ENCODE data around the gene MED9. TPM values are rescaled to one million over a fixed set of nuclear protein-coding genes. Genes with fewer than 3 reads are reported as not detected.
"Not testable (repeated sequence)": the region's sequence is repeated elsewhere in the genome, so short reads cannot be mapped to it uniquely, and the experiment has no call there.

Gene MED9
- total RNA-seq, 2 donors from 2014 or later, result 18.4 to 20.5 TPM

DNA sequence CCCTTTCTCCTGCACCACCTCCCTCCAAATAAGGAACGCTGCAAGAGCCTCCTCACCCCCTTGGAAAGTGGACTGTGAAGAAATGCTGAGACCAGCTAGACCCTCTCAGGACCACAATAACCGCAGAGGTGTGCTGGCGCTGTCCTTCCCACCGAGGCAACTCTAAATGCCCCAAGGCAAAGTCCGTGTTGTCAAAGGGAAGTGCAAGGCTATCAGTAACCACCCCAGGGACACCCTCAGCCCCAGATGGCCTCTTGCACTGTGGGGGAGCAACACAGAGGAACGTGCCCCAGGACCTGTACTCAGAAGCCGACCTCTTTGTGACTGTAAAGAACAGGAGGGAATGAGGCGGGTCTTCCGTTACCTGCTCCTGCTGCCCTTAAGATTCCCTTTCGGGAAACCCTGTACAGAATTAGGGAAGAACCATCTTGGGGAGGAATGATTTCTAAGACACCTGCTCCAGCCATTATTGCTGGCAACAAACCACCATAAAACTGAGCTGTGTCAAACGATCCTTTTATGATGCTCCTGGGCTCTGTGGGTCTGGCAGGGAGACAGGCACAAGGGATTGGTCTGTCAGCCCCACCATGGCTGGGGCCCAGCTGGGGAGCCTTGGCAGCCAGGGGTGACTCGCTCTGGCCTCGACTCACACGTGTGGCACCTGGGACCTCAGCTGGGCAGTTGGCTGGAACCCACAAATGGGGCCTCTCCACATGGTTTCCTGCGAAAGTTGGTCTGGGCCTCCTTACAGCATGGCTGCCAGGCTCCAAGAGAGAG, 14.6 kb upstream of the MED9 start:
- H3K27me3 Mint-ChIP-seq (ENCODE audit: insufficient read depth), result peaks cover 24% of the 10 kb centered on the region
- Histone ChIP-seq H3K4me1 (ENCODE audit: control insufficient read depth, insufficient read depth, low read length) (no peaks in the 10 kb centered on the region), H3K9me3 (ENCODE audit: control insufficient read depth, low read length) (no peaks in the 10 kb centered on the region), H3K36me3 (ENCODE audit: control insufficient read depth, insufficient read depth, low read length) (no peaks in the 10 kb centered on the region), H3K27ac (ENCODE audit: low read depth, low read length) (no peak overlapping the region), H3K4me3 (ENCODE audit: low read length) (no peak overlapping the region), H3K27me3 (ENCODE audit: control insufficient read depth, insufficient read depth, low read length, poor library complexity, severe bottlenecking) (peaks cover 7% of the 10 kb centered on the region), H3K9ac (ENCODE audit: extremely low read depth, low read length, poor library complexity, severe bottlenecking) (no peak overlapping the region)
- no peak for DNase-seq
- 83 to 85% methylated on average over 8 to 15 of the region's 15 CpGs for WGBS, 2 experiments (ENCODE audit: insufficient coverage in 1 of 2, insufficient read length in 1 of 2)
- H3K36me3 Mint-ChIP-seq (ENCODE audit: low read depth), result no peaks in the 10 kb centered on the region
- TF ChIP-seq, protein P1, sequence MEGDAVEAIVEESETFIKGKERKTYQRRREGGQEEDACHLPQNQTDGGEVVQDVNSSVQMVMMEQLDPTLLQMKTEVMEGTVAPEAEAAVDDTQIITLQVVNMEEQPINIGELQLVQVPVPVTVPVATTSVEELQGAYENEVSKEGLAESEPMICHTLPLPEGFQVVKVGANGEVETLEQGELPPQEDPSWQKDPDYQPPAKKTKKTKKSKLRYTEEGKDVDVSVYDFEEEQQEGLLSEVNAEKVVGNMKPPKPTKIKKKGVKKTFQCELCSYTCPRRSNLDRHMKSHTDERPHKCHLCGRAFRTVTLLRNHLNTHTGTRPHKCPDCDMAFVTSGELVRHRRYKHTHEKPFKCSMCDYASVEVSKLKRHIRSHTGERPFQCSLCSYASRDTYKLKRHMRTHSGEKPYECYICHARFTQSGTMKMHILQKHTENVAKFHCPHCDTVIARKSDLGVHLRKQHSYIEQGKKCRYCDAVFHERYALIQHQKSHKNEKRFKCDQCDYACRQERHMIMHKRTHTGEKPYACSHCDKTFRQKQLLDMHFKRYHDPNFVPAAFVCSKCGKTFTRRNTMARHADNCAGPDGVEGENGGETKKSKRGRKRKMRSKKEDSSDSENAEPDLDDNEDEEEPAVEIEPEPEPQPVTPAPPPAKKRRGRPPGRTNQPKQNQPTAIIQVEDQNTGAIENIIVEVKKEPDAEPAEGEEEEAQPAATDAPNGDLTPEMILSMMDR (conservative IDR thresholded peaks at IDR 0.05), result no peak
- no peaks in the 10 kb centered on the region for H3K4me1 Mint-ChIP-seq
- no peak overlapping the region for H3K4me3 Mint-ChIP-seq
- peaks cover 8% of the 10 kb centered on the region for H3K9me3 Mint-ChIP-seq
- H3K27ac Mint-ChIP-seq, result no peak overlapping the region

DNA sequence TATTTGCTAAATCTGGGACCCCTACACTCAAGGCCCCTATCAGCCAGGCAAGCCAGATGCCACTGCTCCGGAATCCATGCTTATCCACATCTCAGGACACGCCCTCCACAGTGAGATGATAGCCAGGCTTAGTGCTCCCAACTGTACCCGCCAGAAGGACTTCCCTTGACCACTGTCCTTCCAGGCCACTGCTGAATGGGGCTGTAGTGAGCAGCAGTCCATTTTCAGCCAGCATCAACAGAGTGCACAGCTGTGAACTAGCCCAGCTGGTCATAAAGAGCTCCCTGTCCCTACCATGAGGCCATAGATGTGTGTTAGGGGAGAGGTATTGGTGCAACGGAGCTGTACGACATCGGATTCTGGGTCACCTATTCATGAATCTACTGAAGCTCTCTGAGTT, 13.0 kb upstream of the MED9 start:
- no peak overlapping the region for H3K4me3 ChIP-seq (ENCODE audit: low read length)
- 86 to 88% methylated on average over 6 of the region's 6 CpGs for WGBS, 2 experiments (ENCODE audit: insufficient coverage in 1 of 2, insufficient read length in 1 of 2)

DNA sequence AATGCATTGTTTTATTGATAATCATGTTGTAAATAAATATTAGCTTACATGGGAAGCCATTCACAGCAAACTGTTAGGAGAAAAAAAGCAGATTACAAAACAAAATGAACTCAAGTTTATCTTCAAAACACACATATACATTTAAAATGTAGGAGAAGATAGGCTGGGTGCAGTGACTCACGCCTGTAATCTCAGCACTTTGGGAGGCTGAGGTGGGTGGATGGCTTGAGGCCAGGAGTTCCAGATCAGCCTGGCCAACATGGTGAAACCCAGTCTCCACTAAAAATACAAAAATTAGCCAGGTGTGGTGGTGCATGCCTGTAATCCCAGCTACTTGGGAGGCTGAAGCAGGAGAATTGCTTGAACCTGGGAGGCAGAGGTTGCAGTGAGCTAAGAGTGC, 10.9 kb upstream of the MED9 start:
- not testable (repeated sequence) for H3K9ac ChIP-seq (ENCODE audit: extremely low read depth, low read length, poor library complexity, severe bottlenecking); H3K4me1 Mint-ChIP-seq; H3K9me3 Mint-ChIP-seq; DNase-seq; H3K27me3 ChIP-seq (ENCODE audit: control insufficient read depth, insufficient read depth, low read length, poor library complexity, severe bottlenecking); H3K4me3 Mint-ChIP-seq; H3K27ac ChIP-seq (ENCODE audit: low read depth, low read length); H3K36me3 Mint-ChIP-seq (ENCODE audit: low read depth); H3K9me3 ChIP-seq (ENCODE audit: control insufficient read depth, low read length); H3K4me3 ChIP-seq (ENCODE audit: low read length); H3K36me3 ChIP-seq (ENCODE audit: control insufficient read depth, insufficient read depth, low read length); H3K27ac Mint-ChIP-seq; H3K4me1 ChIP-seq (ENCODE audit: control insufficient read depth, insufficient read depth, low read length)
- H3K27me3 Mint-ChIP-seq (ENCODE audit: insufficient read depth), result peaks cover 23% of the 10 kb centered on the region
- WGBS, 2 experiments (ENCODE audit: insufficient coverage in 1 of 2, insufficient read length in 1 of 2), result 86% methylated on average over 1 of the region's 1 CpG; no CpG with 5 or more reads in 1 of the 2 experiments

More for the DNA sequence above, 13.0 kb upstream of the MED9 start:
- H3K27ac ChIP-seq (ENCODE audit: low read depth, low read length), result no peak overlapping the region
- TF ChIP-seq, protein P1 (conservative IDR thresholded peaks at IDR 0.05), result no peak
- DNase-seq, result no peak
- no peak overlapping the region for H3K27ac Mint-ChIP-seq
- H3K4me1 ChIP-seq (ENCODE audit: control insufficient read depth, insufficient read depth, low read length), result no peaks in the 10 kb centered on the region
- no peak overlapping the region for H3K4me3 Mint-ChIP-seq
- no peaks in the 10 kb centered on the region for H3K9me3 ChIP-seq (ENCODE audit: control insufficient read depth, low read length)
- no peak overlapping the region for H3K9ac ChIP-seq (ENCODE audit: extremely low read depth, low read length, poor library complexity, severe bottlenecking)
- H3K27me3 ChIP-seq (ENCODE audit: control insufficient read depth, insufficient read depth, low read length, poor library complexity, severe bottlenecking), result peaks cover 7% of the 10 kb centered on the region
- H3K36me3 ChIP-seq (ENCODE audit: control insufficient read depth, insufficient read depth, low read length), result no peaks in the 10 kb centered on the region
- H3K27me3 Mint-ChIP-seq (ENCODE audit: insufficient read depth), result peaks cover 23% of the 10 kb centered on the region
- H3K9me3 Mint-ChIP-seq, result peaks cover 8% of the 10 kb centered on the region
- H3K36me3 Mint-ChIP-seq (ENCODE audit: low read depth), result no peaks in the 10 kb centered on the region
- H3K4me1 Mint-ChIP-seq, result no peaks in the 10 kb centered on the region
